ENCODE data around the gene ERICH2. TPM values are rescaled to one million over a fixed set of nuclear protein-coding genes. Genes with fewer than 3 reads are reported as not detected.

The ERICH2 gene
- total RNA-seq, 4 donors from 2014 or later: not detected

DNA sequence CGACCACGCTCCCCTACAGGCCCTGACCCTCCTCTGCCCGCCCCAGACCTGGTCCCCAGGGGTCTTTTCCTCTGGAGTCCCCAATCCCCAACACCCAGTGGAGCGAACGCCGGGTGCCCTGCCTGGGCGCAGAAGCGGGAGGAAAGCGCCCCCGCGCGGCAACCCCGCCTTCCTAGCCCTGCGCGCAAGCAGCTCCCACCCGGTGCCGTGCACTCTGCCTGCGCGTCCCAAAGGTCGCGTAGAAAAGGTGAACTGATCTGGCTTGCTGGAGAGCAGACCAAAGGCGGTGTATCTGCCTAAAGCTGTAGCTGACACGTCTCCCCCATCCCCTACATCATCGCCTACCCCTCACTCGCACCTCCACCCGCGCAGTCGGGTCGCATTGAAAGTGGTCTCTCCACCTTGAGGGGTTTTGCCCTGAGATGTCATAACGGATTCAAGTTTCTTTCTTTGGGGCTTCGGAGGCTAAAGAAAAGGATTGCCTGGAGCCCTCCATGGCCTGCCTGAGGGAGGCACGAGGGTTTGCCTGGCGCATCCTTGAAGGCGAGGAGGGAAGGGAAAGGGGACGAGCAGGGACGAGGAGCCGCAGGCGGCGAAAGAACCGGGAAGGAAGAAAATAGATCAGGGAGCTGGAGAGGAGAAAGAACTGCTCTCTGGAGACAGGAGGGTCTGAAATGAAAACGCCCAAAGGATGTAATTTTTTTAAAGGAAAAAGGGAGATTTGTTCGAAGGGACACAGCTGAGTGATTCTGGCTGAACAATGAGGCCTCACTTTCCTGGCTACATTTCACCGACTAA lies 52.3 kb downstream of the ERICH2 start:
- H3K4me1 ChIP-seq: peaks cover 13 to 59% (median 24%) of the 10 kb centered on the region in 4 donors
- H3K27me3 ChIP-seq: peaks cover 0 to 64% of the 10 kb centered on the region in 2 donors
- H3K27ac ChIP-seq: no peak overlapping the region
- peak overlapping the region in 2 of 4 donors; percentile 16 to 18 for H3K4me3 ChIP-seq
- H3K9me3 ChIP-seq: peaks cover 0 to 6% (median 0%) of the 10 kb centered on the region in 4 donors
- no peaks in the 10 kb centered on the region for H3K36me3 ChIP-seq
- DNase-seq: no peak
- TF ChIP-seq POLR2A (IDR thresholded peaks at IDR 0.05): no peak
- TF ChIP-seq, protein P1, sequence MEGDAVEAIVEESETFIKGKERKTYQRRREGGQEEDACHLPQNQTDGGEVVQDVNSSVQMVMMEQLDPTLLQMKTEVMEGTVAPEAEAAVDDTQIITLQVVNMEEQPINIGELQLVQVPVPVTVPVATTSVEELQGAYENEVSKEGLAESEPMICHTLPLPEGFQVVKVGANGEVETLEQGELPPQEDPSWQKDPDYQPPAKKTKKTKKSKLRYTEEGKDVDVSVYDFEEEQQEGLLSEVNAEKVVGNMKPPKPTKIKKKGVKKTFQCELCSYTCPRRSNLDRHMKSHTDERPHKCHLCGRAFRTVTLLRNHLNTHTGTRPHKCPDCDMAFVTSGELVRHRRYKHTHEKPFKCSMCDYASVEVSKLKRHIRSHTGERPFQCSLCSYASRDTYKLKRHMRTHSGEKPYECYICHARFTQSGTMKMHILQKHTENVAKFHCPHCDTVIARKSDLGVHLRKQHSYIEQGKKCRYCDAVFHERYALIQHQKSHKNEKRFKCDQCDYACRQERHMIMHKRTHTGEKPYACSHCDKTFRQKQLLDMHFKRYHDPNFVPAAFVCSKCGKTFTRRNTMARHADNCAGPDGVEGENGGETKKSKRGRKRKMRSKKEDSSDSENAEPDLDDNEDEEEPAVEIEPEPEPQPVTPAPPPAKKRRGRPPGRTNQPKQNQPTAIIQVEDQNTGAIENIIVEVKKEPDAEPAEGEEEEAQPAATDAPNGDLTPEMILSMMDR (IDR thresholded peaks at IDR 0.05): no peak

DNA sequence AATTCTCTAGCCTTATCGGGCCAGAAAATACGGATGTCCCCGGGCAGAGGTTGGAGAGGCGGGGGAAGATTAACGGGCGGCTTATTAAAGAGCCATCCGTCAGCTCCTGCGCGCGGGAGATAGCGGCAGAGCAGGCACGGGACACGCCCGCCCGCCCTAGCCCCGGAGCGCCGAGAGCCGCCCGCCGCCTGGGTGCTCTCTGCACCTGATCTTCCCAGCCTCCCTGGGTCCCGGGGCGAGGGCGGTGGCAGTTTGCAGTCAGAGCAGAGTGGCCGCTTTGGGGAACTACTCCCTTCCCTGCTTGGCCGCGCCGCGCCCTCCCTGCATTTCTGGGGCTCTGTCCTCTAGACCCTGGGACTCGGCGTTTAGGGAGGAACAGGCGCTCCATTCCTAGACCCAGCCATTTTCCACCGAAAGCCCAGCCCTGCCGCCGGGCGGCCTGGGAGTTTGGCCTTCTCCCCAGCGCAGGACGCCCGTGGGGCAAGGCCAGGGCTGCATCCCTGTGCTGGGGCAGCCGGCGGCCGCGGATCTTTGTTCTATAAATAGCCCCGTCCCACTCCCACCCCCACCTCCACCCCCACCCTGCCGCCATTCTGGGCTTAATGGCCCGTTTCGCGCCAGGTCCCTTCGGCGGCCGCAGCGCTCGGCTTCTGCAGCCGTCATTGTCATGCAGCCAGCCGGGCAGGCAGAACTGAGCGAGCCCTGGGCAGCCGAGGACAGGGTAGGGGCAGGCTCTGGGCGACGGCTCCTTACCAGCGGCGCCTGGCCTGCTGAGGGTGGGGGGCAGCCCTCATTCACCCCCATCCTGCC lies 53.1 kb downstream of the ERICH2 start:
- Histone ChIP-seq H3K4me3 (peak overlapping the region in 2 of 4 donors; percentile 18 to 32), H3K27me3 (peaks cover 0 to 55% of the 10 kb centered on the region in 2 donors), H3K36me3 (no peaks in the 10 kb centered on the region), H3K4me1 (peaks cover 10 to 51% (median 18%) of the 10 kb centered on the region in 4 donors), H3K27ac (no peak overlapping the region), H3K9me3 (peaks cover 0 to 6% (median 0%) of the 10 kb centered on the region in 4 donors)
- TF ChIP-seq, protein P1 (IDR thresholded peaks at IDR 0.05): no peak
- TF ChIP-seq POLR2A (IDR thresholded peaks at IDR 0.05): no peak
- no peak for DNase-seq

DNA sequence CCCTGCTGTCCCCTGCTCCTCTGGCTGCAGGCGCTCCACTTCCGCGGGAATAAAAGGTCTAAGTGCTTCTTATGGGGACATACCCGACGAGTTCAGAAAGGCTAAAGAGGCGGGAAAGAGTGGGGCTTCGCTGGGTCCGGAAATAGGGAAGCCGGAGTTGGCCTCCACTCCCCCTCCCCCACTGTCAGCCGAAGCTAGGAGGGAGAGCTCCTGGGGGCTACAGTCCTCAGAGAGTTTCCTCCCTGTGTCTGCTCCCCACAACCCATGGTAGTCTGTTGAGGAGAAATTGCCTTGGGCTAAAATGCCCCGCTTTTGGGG lies 53.7 kb downstream of the ERICH2 start:
- Histone ChIP-seq H3K4me1 (peaks cover 8 to 46% (median 17%) of the 10 kb centered on the region in 4 donors), H3K4me3 (peak overlapping the region in 1 of 4 donors; percentile 18), H3K27ac (no peak overlapping the region), H3K36me3 (no peaks in the 10 kb centered on the region), H3K9me3 (peaks cover 0 to 6% (median 0%) of the 10 kb centered on the region in 4 donors), H3K27me3 (peaks cover 0 to 50% of the 10 kb centered on the region in 2 donors)
- no peak for DNase-seq
- TF ChIP-seq, protein P1 (IDR thresholded peaks at IDR 0.05): no peak
- TF ChIP-seq POLR2A (IDR thresholded peaks at IDR 0.05): no peak

DNA sequence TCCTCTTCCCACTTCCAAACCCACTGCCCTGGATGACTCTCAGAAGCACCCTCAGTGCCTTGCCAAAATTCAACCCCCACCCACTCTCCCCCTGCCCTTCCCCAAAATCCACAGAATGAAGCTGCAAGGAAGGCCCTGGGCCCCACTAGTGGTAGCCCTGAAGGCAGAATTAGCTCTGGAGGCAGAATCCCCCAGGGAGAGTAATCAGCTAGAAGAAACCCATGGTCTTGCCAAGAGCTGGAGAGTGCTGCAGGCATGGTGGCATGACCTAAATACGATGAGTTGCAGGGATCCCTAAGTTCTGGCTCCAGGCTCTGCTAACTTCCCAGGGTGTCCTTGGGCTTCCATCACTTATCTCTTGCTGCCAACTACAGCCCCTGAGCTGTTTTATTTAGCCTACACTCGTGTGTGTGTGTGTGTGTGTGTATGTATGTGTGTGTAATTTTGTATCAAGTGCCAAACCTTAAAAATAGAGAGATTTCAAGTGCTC lies 54.4 kb downstream of the ERICH2 start:
- no peak for TF ChIP-seq POLR2A (IDR thresholded peaks at IDR 0.05)
- TF ChIP-seq, protein P1 (IDR thresholded peaks at IDR 0.05): no peak
- Histone ChIP-seq H3K9me3 (peaks cover 0 to 6% (median 0%) of the 10 kb centered on the region in 4 donors), H3K4me1 (peaks cover 8 to 43% (median 17%) of the 10 kb centered on the region in 4 donors), H3K27me3 (peaks cover 0 to 43% of the 10 kb centered on the region in 2 donors), H3K4me3 (no peak overlapping the region), H3K36me3 (no peaks in the 10 kb centered on the region), H3K27ac (no peak overlapping the region)
- no peak for DNase-seq

DNA sequence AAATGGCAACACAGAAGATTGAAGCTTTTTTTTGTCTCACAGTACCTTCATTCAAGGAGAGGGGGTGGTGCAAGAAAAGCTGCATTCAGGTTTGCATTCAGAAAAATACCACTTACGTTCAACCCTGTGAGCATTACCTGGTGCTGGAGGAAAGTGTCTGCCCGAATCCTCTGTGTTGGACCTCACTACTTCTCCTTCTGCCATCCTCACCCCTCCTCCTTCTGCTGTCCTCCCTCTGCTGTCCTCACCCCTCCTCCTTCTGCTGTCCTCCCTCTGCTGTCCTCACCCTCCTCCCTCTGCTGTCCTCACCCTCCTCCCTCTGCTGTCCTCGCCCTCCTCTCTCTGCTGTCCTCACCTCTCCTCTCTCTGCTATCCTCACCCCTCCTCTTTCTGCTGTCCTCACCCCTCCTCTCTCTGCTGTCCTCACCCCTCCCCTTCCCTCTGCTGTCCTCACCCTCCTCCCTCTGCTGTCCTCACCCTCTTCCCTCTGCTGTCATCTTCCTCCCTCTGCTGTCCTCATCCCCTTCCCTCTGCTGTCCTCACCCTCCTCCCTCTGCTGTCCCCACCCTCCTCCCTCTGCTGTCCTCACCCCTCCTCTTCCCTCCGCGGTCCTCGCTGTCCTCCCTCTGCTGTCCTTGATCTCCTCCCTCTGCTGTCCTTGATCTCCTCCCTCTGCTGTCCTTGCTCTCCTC lies 57.8 kb downstream of the ERICH2 start:
- DNase-seq: no peak
- H3K4me3 ChIP-seq: no peak overlapping the region
- peaks cover 0 to 11% of the 10 kb centered on the region in 2 donors for H3K27me3 ChIP-seq
- no peaks in the 10 kb centered on the region for H3K9me3 ChIP-seq
- no peaks in the 10 kb centered on the region for H3K36me3 ChIP-seq
- no peak for TF ChIP-seq POLR2A (IDR thresholded peaks at IDR 0.05)
- TF ChIP-seq, protein P1 (IDR thresholded peaks at IDR 0.05): no peak
- H3K4me1 ChIP-seq: peaks cover 0 to 9% (median 2%) of the 10 kb centered on the region in 4 donors
- no peak overlapping the region for H3K27ac ChIP-seq

All from Peyer's patch (tissue), 4 donors.